K562 (cell line): ENCODE measurements around the gene KCTD13. TPM values are rescaled to one million over a fixed set of nuclear protein-coding genes. Genes with fewer than 3 reads are reported as not detected.

ENCODE experiments used
- ARHGAP35 ChIP-seq: fragments of 450-650 bp; IDR thresholded peaks from 2 replicates; pipeline ENCODE4 v1.6.1; 2018; ENCODE audit not compliant: partially characterized antibody
- ARNT ChIP-seq, 2 experiments: fragments of 450-650 bp; IDR thresholded peaks; 2 replicates each; pipeline ENCODE4 v1.6.1; 2016; ENCODE audit warnings: mild to moderate bottlenecking in 1 of 2
- BCOR ChIP-seq: fragments of 450-650 bp; IDR thresholded peaks from 2 replicates; pipeline ENCODE4 v1.6.1; 2016
- MGA ChIP-seq: fragments of 450-650 bp; IDR thresholded peaks from 2 replicates; pipeline ENCODE4 v1.6.1; 2016; ENCODE audit warnings: mild to moderate bottlenecking, moderate library complexity
- SRSF1 ChIP-seq: fragments of 200-400 bp; formaldehyde crosslinking; IDR thresholded peaks from 2 replicates; pipeline ENCODE4 v1.6.1; 2017; ENCODE audit warnings: mild to moderate bottlenecking, low read depth, low read length, moderate library complexity
- TBP ChIP-seq: optimal IDR thresholded peaks from 2 replicates; pipeline ENCODE3; 2011; ENCODE audit warnings: low read depth, low read length, improper control_type of control experiment
- THRB ChIP-seq: fragments of 450-650 bp; formaldehyde crosslinking; conservative IDR thresholded peaks from 2 replicates; pipeline ENCODE4 v1.4.0; 2022; ENCODE audit warnings: mild to moderate bottlenecking, missing genetic modification characterization
- ZNF324 ChIP-seq: fragments of 250-450 bp; sonication (Bioruptor Pico); IDR thresholded peaks from 2 replicates; pipeline ENCODE4 v1.4.0; 2020; ENCODE audit warnings: mild to moderate bottlenecking
- ZNF449 ChIP-seq: fragments of 250-450 bp; sonication (Bioruptor Pico); IDR thresholded peaks from 2 replicates; pipeline ENCODE4 v1.8.0; 2022; ENCODE audit warnings: moderate library complexity, mild to moderate bottlenecking, inconsistent platforms
- polyA plus RNA-seq, 8 experiments: library from polyadenylated mRNA; depleted of rRNA in 4 of 8; stranded (reverse) in 5 of 8; unstranded in 3 of 8; fragments of >200 nt; fragmentation: Nextera tagmentation in 2 of 8; fragmentation: Illumina TruSeq in 1 of 8; extraction: Ambion mirVana in 2 of 8; extraction: Trizol in 1 of 8; gene quantifications; 2 replicates each; pipeline versions ENCODE4 v1.2.1 to v1.2.3, GENCODE V29; 2011 to 2014; ENCODE audit warnings: inconsistent platforms in 1 of 8, missing spikeins in 1 of 8
- total RNA-seq, 7 experiments: library from RNA; depleted of rRNA in 6 of 7; stranded (reverse); fragments of >200 nt in 6 of 7; fragmentation: Illumina TruSeq in 2 of 7; extraction: Trizol in 2 of 7; gene quantifications; 2 replicates each; pipeline versions ENCODE4 v1.2.1 to v1.2.3, GENCODE V29; 2011 to 2021; ENCODE audit warnings: low replicate concordance in 1 of 7
- TF ChIP-seq, protein P1 (sequence below): fragments of 450-650 bp; conservative IDR thresholded peaks from 2 replicates; pipeline ENCODE4 v1.6.1; 2016; ENCODE audit warnings: missing genetic modification characterization, low read depth, mild to moderate bottlenecking, control low read depth, missing compliant biosample characterization

The KCTD13 gene
- total and polyA plus RNA-seq, 9 of the 15 experiments (the other 6 are each of a cell fraction or from before 2014, with no cell fraction given): 1.0 to 20.6 (median 9.8) TPM

DNA sequence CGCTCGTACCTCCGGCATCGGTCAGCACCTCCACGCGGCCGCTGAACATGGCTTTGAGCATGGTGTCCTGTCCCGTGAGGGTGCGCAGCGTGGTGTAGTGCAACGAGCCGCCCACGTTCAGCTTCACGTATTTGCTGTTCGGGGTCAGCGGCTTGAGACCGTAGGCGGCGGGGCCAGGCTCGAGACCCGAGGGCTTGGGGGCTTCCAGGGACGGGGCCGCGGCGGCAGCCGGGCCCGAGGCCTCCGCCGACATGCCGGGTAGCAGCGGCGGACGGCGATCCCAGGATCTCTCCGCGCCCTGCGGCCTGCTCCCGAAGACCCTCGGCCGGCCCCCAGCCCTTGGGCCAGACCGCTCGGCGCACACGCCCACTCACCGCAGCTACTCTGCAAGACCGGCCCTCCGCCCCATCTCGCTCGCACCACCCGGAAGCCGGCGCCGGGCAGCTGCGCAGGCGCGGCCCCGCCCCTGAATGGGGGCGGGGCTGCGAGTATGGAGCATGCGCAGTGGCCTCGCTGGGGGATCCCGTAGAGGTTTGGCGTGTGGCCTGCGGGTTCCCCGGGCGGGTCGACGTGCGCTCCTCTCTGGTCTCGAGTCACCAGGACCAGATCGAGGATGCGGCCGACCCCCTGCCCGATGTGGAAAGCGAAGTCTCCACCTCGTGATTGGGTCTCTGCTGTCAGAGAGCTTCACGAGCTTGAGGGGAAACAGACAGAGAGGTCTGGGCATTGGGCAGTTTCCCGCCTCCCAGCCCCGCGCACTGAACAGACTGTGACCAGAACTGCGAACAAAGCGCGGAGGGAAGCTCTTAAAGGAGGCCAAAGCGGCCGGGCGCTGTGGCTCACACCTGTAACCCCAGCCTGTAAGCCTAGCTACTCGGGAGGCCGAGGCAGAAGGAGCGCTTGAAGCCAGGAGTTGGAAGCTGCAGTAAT lies at the start of gene KCTD13 (continued):
- TF ChIP-seq THRB (CRISPR knock-in tag) (no peak), TBP (peak; percentile 67), SRSF1 (no peak), ARHGAP35 (no peak), ARNT (IDR thresholded peaks at IDR 0.05) (no peak), ZNF324 (CRISPR knock-in tag) (no peak), ZNF449 (CRISPR knock-in tag) (no peak), BCOR (no peak; the same call in 1 of the 2 replicates), MGA (peak; percentile 96)
- TF ChIP-seq, protein P1, sequence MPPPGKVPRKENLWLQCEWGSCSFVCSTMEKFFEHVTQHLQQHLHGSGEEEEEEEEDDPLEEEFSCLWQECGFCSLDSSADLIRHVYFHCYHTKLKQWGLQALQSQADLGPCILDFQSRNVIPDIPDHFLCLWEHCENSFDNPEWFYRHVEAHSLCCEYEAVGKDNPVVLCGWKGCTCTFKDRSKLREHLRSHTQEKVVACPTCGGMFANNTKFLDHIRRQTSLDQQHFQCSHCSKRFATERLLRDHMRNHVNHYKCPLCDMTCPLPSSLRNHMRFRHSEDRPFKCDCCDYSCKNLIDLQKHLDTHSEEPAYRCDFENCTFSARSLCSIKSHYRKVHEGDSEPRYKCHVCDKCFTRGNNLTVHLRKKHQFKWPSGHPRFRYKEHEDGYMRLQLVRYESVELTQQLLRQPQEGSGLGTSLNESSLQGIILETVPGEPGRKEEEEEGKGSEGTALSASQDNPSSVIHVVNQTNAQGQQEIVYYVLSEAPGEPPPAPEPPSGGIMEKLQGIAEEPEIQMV (tag): no peak
